HCT116 (cell line): ENCODE results near the gene SIAE. TPM values are rescaled to one million over a fixed set of nuclear protein-coding genes. Genes with fewer than 3 reads are reported as not detected.

Source experiments
- ATAC-seq: fragments of 200-7000 bp; cut with Tn5 transposase; 2 replicates; pipeline ENCODE4 v1.9.1; 2020; ENCODE audit warnings: mild to moderate bottlenecking, moderate library complexity
- BruUV-seq: library from RNA; stranded (reverse); fragments of 400-500 nt; replicated peaks from 2 replicates; lab custom pipeline; 2021; lab: Mats Ljungman, UMichigan
- CTCF ChIA-PET: fragments of 300-600 bp; sonication (Branson Sonifier 250); formaldehyde crosslinking; loops from one replicate; lab custom pipeline; 2021; ENCODE audit warnings: antibody characterized with exemption; lab: Charles Lee
- POLR2A ChIA-PET: fragments of 300-600, 350-600 bp; sonication (Branson Sonifier 250); formaldehyde crosslinking; loops from one replicate; lab custom pipeline; 2021; ENCODE audit warnings: antibody characterized with exemption; lab: Charles Lee
- RAD21 ChIA-PET, 2 experiments: fragments of 300-600 bp; sonication (Branson Sonifier 250); formaldehyde crosslinking; loops; one replicate each; lab custom pipeline; 2023; ENCODE audit warnings: low total read pairs in 2 of 2; ENCODE audit not compliant: uncharacterized antibody in 2 of 2, unreplicated experiment in 2 of 2, low non-redundant PET in 1 of 2; lab: Charles Lee
- DNase-seq: peaks from one replicate; pipeline ENCODE4 v3.0.0-alpha.2; 2010; ENCODE audit warnings: low read depth, low spot score
- H2AFZ ChIP-seq: fragments of 200-600 bp; shearing (Covaris generic), sonication (generic); 2 replicates; pipeline ENCODE4 v1.6.1; 2017; ENCODE audit warnings: low read depth, mixed run types, mixed read lengths, antibody characterized with exemption, low read length; ENCODE audit not compliant: poor library complexity, severe bottlenecking
- H3K27ac ChIP-seq: 2 replicates; pipeline ENCODE4 v1.5.1; 2012; ENCODE audit warnings: low read depth, low read length
- H3K27me3 ChIP-seq: fragments of 200-600 bp; sonication (generic); 2 replicates; pipeline ENCODE4 v1.6.1; 2016; ENCODE audit warnings: mixed run types, low read length, mixed read lengths; ENCODE audit not compliant: insufficient read depth
- H3K36me3 ChIP-seq, 2 experiments: fragments of 200-500 bp in 1 of 2; fragments of 200-600 bp in 1 of 2; sonication (Bioruptor generic) in 1 of 2; sonication (generic) in 1 of 2; 2 replicates each; pipeline versions ENCODE4 v1.5.1 to v1.6.1; 2014 to 2016; ENCODE audit warnings: low read length in 2 of 2, inconsistent platforms in 1 of 2, mixed read lengths in 1 of 2, mixed run types in 1 of 2; ENCODE audit not compliant: insufficient read depth in 2 of 2, control insufficient read depth in 1 of 2
- H3K4me1 ChIP-seq, 2 experiments: fragments of 200-600 bp in 1 of 2; sonication (generic) in 1 of 2; 2 replicates each; pipeline versions ENCODE4 v1.5.1 to v1.6.1; 2012 to 2017; ENCODE audit warnings: low read length in 2 of 2, inconsistent platforms in 1 of 2, mild to moderate bottlenecking in 1 of 2, mixed read lengths in 1 of 2, mixed run types in 1 of 2, moderate library complexity in 1 of 2; ENCODE audit not compliant: insufficient read depth in 2 of 2, control insufficient read depth in 1 of 2
- H3K4me2 ChIP-seq: fragments of 200-600 bp; sonication (generic); 2 replicates; pipeline ENCODE4 v1.6.1; 2017; ENCODE audit warnings: mixed run types, low read length, mixed read lengths
- H3K4me3 ChIP-seq, 2 experiments: fragments of 200-600 bp in 1 of 2; sonication (generic) in 1 of 2; replicated peaks in 1 of 2; 2 replicates each; pipeline ENCODE4 v1.5.1; 2011 to 2016; ENCODE audit warnings: low read length in 2 of 2, control low read depth in 1 of 2, low read depth in 1 of 2, mild to moderate bottlenecking in 1 of 2, mixed read lengths in 1 of 2, mixed run types in 1 of 2
- H3K79me2 ChIP-seq: fragments of 200-600 bp; sonication (generic); 2 replicates; pipeline ENCODE4 v1.6.1; 2017; ENCODE audit warnings: mild to moderate bottlenecking, mixed run types, low read length, moderate library complexity, mixed read lengths; ENCODE audit not compliant: insufficient read depth
- H3K9ac ChIP-seq: fragments of 200-600 bp; sonication (generic); 2 replicates; pipeline ENCODE4 v1.6.1; 2016; ENCODE audit warnings: low read length, mixed read lengths
- H3K9me2 ChIP-seq: fragments of 200-600 bp; sonication (generic), shearing (Covaris generic); 2 replicates; pipeline ENCODE4 v1.6.1; 2017; ENCODE audit warnings: mixed run types, mild to moderate bottlenecking, moderate library complexity; ENCODE audit not compliant: insufficient read depth
- H3K9me3 ChIP-seq, 2 experiments: fragments of 200-500 bp in 1 of 2; fragments of 200-600 bp in 1 of 2; sonication (Bioruptor generic) in 1 of 2; sonication (generic) in 1 of 2; 2 replicates each; pipeline ENCODE4 v1.6.1; 2014 to 2017; ENCODE audit warnings: low read length in 2 of 2, mixed read lengths in 2 of 2, inconsistent platforms in 1 of 2, low read depth in 1 of 2, mild to moderate bottlenecking in 1 of 2, mixed run types in 1 of 2, moderate library complexity in 1 of 2; ENCODE audit not compliant: control insufficient read depth in 1 of 2, insufficient read depth in 1 of 2
- H4K20me1 ChIP-seq: fragments of 200-600 bp; sonication (generic), shearing (Covaris generic); 2 replicates; pipeline ENCODE4 v1.6.1; 2017; ENCODE audit warnings: mixed run types, mild to moderate bottlenecking, moderate library complexity; ENCODE audit not compliant: insufficient read depth
- ATF3 ChIP-seq: IDR thresholded peaks from 2 replicates; pipeline ENCODE4 v1.6.1; 2012
- CBX3 ChIP-seq: IDR thresholded peaks from 2 replicates; pipeline ENCODE4 v1.6.1; 2012; ENCODE audit warnings: low read depth
- CTCF ChIP-seq, 3 experiments: fragments of 200-600 bp in 1 of 3; sonication (generic) in 1 of 3; IDR thresholded peaks in 2 of 3; conservative IDR thresholded peaks in 1 of 3; 2 replicates each; pipeline ENCODE4 v1.5.1; 2012 to 2017; ENCODE audit warnings: low read depth in 2 of 3, low read length in 2 of 3, antibody characterized with exemption in 1 of 3, borderline replicate concordance in 1 of 3, control low read depth in 1 of 3, mild to moderate bottlenecking in 1 of 3, mixed read lengths in 1 of 3, mixed run types in 1 of 3, moderate library complexity in 1 of 3; ENCODE audit not compliant: insufficient read depth in 1 of 3
- EGR1 ChIP-seq: IDR thresholded peaks from 2 replicates; pipeline ENCODE4 v1.6.1; 2012; ENCODE audit warnings: low read depth
- EZH2 ChIP-seq: fragments of 200-600 bp; sonication (generic); IDR thresholded peaks from 2 replicates; pipeline ENCODE4 v1.6.1; 2017; ENCODE audit warnings: antibody characterized with exemption, mixed run types
- EZH2phosphoT487 ChIP-seq: fragments of 200-600 bp; IDR thresholded peaks from 2 replicates; pipeline ENCODE4 v1.6.1; 2018; ENCODE audit warnings: antibody characterized with exemption, borderline replicate concordance
- FOSL1 ChIP-seq: IDR thresholded peaks from 2 replicates; pipeline ENCODE4 v1.6.1; 2012; ENCODE audit warnings: low read depth
- JUND ChIP-seq: IDR thresholded peaks from 2 replicates; pipeline ENCODE4 v1.6.1; 2012
- POLR2A ChIP-seq: IDR thresholded peaks from 2 replicates; pipeline ENCODE4 v1.7.0; 2011; ENCODE audit warnings: borderline replicate concordance; ENCODE audit not compliant: insufficient read depth, insufficient read length; ENCODE audit errors: extremely low read depth
- RAD21 ChIP-seq: IDR thresholded peaks from 2 replicates; pipeline ENCODE4 v1.6.1; 2012; ENCODE audit warnings: low read depth, mild to moderate bottlenecking
- SP1 ChIP-seq: IDR thresholded peaks from 2 replicates; pipeline ENCODE4 v1.6.1; 2012; ENCODE audit warnings: low read depth
- SRF ChIP-seq: IDR thresholded peaks from 2 replicates; pipeline ENCODE4 v1.6.1; 2012; ENCODE audit warnings: low read depth
- TCF7L2 ChIP-seq: IDR thresholded peaks from 2 replicates; pipeline ENCODE4 v1.7.0; 2011; ENCODE audit warnings: borderline replicate concordance, inconsistent platforms; ENCODE audit not compliant: insufficient read depth, insufficient read length; ENCODE audit errors: extremely low read depth
- ZNF274 ChIP-seq: fragments of 200-500 bp; sonication (Bioruptor generic); IDR thresholded peaks from 2 replicates; pipeline ENCODE4 v1.6.1; 2014; ENCODE audit warnings: mild to moderate bottlenecking, low read depth, low read length, inconsistent platforms
- intact Hi-C: fragments of 100-400 bp; cut with micrococcal nuclease; formaldehyde crosslinking; loops from 2 replicates; pipeline ENCODE4 v1.10.0; 2022
- total RNA-seq: library from RNA; stranded (reverse); gene quantifications from one replicate; pipeline ENCODE4 v1.2.1, GENCODE V29; 2021; ENCODE audit not compliant: unreplicated experiment

The SIAE gene
- total RNA-seq, 1 experiment from 2014 or later, result 39.2 TPM

GRCh38 chr11:124648610-124649009 is 24.9 kb downstream of the SIAE start:
- Histone ChIP-seq H3K4me2 (no peak overlapping the region), H3K36me3 (no peaks in the 10 kb centered on the region), H3K9ac (no peak overlapping the region), H3K27ac (no peak overlapping the region), H3K27me3 (no peaks in the 10 kb centered on the region), H4K20me1 (no peaks in the 10 kb centered on the region), H2AFZ (no peak overlapping the region), H3K79me2 (no peaks in the 10 kb centered on the region), H3K4me1 (peaks cover 0 to 7% of the 10 kb centered on the region in 2 experiments; a peak in 2 of 4 replicates), H3K9me3 (no peaks in the 10 kb centered on the region), H3K9me2 (no peaks in the 10 kb centered on the region), H3K4me3 (no peak overlapping the region)
- RAD21 ChIA-PET, result no interaction called here
- no TSS peak for BruUV-seq
- intact Hi-C loops, result no loop called here
- TF ChIP-seq POLR2A (no peak), SRF (no peak), EZH2phosphoT487 (no peak), CTCF (IDR thresholded peaks at IDR 0.05 in 2 of 3, conservative IDR thresholded peaks at IDR 0.05 in 1 of 3; ENCODE audit: borderline replicate concordance in 1 of 3, insufficient read depth in 1 of 3, low read depth in 2 of 3, low read length in 2 of 3) (no peak), TCF7L2 (no peak), JUND (no peak), CBX3 (no peak), ATF3 (no peak), RAD21 (no peak), EGR1 (no peak), EZH2 (no peak), ZNF274 (no peak), FOSL1 (no peak), SP1 (no peak)
- ATAC-seq (no peak), DNase-seq (no peak)
- POLR2A ChIA-PET, result no interaction called here
- CTCF ChIA-PET, result interaction anchor here (1.5 kb wide), 1 partner anchor 21 kb away, joined by 4 read pairs; no protein-coding TSS in a partner anchor
